ENCODE results near the gene ANKDD1B. TPM values are rescaled to one million over a fixed set of nuclear protein-coding genes. Genes with fewer than 3 reads are reported as not detected.

The ANKDD1B gene
- total RNA-seq, 1 experiment from 2014 or later = 0.84 TPM

- TF ChIP-seq EGR1 (IDR thresholded peaks at IDR 0.05; ENCODE audit: low read depth) (no peak), POLR2AphosphoS5 (IDR thresholded peaks at IDR 0.05; ENCODE audit: low read depth, low read length) (no peak), RAD21 (IDR thresholded peaks at IDR 0.05; ENCODE audit: low read depth) (no peak), CBX3 (IDR thresholded peaks at IDR 0.05; ENCODE audit: low read depth) (no peak), ZFX (IDR thresholded peaks at IDR 0.05) (no peak)
- no peaks in the 10 kb centered on the region for H3K36me3 ChIP-seq (ENCODE audit: control insufficient read depth in 1 of 2, insufficient read depth in 2 of 2, low read length in 2 of 2)
- H3K4me2 ChIP-seq (ENCODE audit: low read length) = peak overlapping the region; percentile 22; the same call in 1 of the 2 replicates
- no peak overlapping the region for H2AFZ ChIP-seq (ENCODE audit: low read depth, low read length, poor library complexity, severe bottlenecking)
- ChIA-PET RAD21 (ENCODE audit: low non-redundant PET in 1 of 2, low total read pairs in 2 of 2, uncharacterized antibody in 2 of 2, unreplicated experiment in 2 of 2) (no interaction called here), POLR2A (no interaction called here), CTCF (no interaction called here)
- no peak for ATAC-seq
- no peak for DNase-seq (ENCODE audit: low read depth, low spot score)
- no peak overlapping the region for H3K9ac ChIP-seq (ENCODE audit: low read length)
- no TSS peak for BruUV-seq (replicated peaks)
- no peaks in the 10 kb centered on the region for H3K9me2 ChIP-seq (ENCODE audit: insufficient read depth)
- no peaks in the 10 kb centered on the region for H3K27me3 ChIP-seq (ENCODE audit: insufficient read depth, low read length)
- H4K20me1 ChIP-seq (ENCODE audit: insufficient read depth) = no peaks in the 10 kb centered on the region
- H3K4me1 ChIP-seq (ENCODE audit: control insufficient read depth in 1 of 2, insufficient read depth in 2 of 2, low read length in 2 of 2) = peaks cover 0 to 13% of the 10 kb centered on the region in 2 experiments; a peak in 2 of 4 replicates
- H3K9me3 ChIP-seq (ENCODE audit: control insufficient read depth in 1 of 2, insufficient read depth in 1 of 2, low read depth in 1 of 2, low read length in 2 of 2) = no peaks in the 10 kb centered on the region
- H3K27ac ChIP-seq (ENCODE audit: low read depth, low read length) = no peak overlapping the region
- intact Hi-C loops (cut with micrococcal nuclease) = no loop called here
- H3K79me2 ChIP-seq (ENCODE audit: insufficient read depth, low read length) = no peaks in the 10 kb centered on the region
- no peak overlapping the region for H3K4me3 ChIP-seq (replicated peaks in 1 of 2; ENCODE audit: low read depth in 1 of 2, low read length in 2 of 2)
Observed at GRCh38 chr5:75639535-75640311, 28.5 kb downstream of the ANKDD1B start.

DNA sequence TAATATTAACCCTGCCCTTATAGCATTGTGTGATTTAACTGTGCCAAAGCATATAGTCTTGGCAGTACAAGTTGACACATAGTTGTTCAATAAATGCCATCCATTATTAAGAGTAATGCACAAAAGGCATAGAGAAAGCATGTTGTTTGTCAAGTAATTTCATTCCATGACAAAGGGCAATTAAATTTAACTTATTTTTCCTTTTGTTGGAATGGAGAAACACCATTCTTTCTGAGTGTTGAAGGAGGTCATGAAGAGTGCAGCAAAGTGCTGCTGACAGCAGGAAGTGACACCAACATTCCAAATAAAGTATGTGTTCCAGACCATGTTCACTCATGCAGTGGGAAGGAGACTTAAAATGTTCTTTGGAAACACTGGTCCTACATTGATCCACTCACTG lies 29.1 kb downstream of the ANKDD1B start:
- H3K9me2 ChIP-seq (ENCODE audit: insufficient read depth) = no peaks in the 10 kb centered on the region
- no peak overlapping the region for H3K4me3 ChIP-seq (replicated peaks in 1 of 2; ENCODE audit: low read depth in 1 of 2, low read length in 2 of 2)
- POLR2A ChIA-PET = no interaction called here
- ATAC-seq (peak; percentile 52; the same call in 1 of the 2 replicates), DNase-seq (ENCODE audit: low read depth, low spot score) (peak; percentile 4)
- no peaks in the 10 kb centered on the region for H3K79me2 ChIP-seq (ENCODE audit: insufficient read depth, low read length)
- no peak overlapping the region for H3K9ac ChIP-seq (ENCODE audit: low read length)
- intact Hi-C loops (cut with micrococcal nuclease) = no loop called here
- no peaks in the 10 kb centered on the region for H3K36me3 ChIP-seq (ENCODE audit: control insufficient read depth in 1 of 2, insufficient read depth in 2 of 2, low read length in 2 of 2)
- RAD21 ChIA-PET (ENCODE audit: low non-redundant PET in 1 of 2, low total read pairs in 2 of 2, uncharacterized antibody in 2 of 2, unreplicated experiment in 2 of 2) = no interaction called here
- peak overlapping the region; percentile 22; the same call in 1 of the 2 replicates for H3K4me2 ChIP-seq (ENCODE audit: low read length)
- CTCF ChIA-PET = no interaction called here
- BruUV-seq (replicated peaks) = no TSS peak
- H3K9me3 ChIP-seq (ENCODE audit: control insufficient read depth in 1 of 2, insufficient read depth in 1 of 2, low read depth in 1 of 2, low read length in 2 of 2) = no peaks in the 10 kb centered on the region
- H2AFZ ChIP-seq (ENCODE audit: low read depth, low read length, poor library complexity, severe bottlenecking) = no peak overlapping the region
- H3K27me3 ChIP-seq (ENCODE audit: insufficient read depth, low read length) = no peaks in the 10 kb centered on the region
- H3K27ac ChIP-seq (ENCODE audit: low read depth, low read length) = no peak overlapping the region
- H3K4me1 ChIP-seq (ENCODE audit: control insufficient read depth in 1 of 2, insufficient read depth in 2 of 2, low read length in 2 of 2) = peaks cover 0 to 13% of the 10 kb centered on the region in 2 experiments; a peak in 2 of 4 replicates
- no peaks in the 10 kb centered on the region for H4K20me1 ChIP-seq (ENCODE audit: insufficient read depth)
- TF ChIP-seq, protein P1, sequence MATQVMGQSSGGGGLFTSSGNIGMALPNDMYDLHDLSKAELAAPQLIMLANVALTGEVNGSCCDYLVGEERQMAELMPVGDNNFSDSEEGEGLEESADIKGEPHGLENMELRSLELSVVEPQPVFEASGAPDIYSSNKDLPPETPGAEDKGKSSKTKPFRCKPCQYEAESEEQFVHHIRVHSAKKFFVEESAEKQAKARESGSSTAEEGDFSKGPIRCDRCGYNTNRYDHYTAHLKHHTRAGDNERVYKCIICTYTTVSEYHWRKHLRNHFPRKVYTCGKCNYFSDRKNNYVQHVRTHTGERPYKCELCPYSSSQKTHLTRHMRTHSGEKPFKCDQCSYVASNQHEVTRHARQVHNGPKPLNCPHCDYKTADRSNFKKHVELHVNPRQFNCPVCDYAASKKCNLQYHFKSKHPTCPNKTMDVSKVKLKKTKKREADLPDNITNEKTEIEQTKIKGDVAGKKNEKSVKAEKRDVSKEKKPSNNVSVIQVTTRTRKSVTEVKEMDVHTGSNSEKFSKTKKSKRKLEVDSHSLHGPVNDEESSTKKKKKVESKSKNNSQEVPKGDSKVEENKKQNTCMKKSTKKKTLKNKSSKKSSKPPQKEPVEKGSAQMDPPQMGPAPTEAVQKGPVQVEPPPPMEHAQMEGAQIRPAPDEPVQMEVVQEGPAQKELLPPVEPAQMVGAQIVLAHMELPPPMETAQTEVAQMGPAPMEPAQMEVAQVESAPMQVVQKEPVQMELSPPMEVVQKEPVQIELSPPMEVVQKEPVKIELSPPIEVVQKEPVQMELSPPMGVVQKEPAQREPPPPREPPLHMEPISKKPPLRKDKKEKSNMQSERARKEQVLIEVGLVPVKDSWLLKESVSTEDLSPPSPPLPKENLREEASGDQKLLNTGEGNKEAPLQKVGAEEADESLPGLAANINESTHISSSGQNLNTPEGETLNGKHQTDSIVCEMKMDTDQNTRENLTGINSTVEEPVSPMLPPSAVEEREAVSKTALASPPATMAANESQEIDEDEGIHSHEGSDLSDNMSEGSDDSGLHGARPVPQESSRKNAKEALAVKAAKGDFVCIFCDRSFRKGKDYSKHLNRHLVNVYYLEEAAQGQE (IDR thresholded peaks at IDR 0.05; ENCODE audit: low read depth) = no peak
- no peak for TF ChIP-seq JUND (IDR thresholded peaks at IDR 0.05)
- TF ChIP-seq EZH2 (IDR thresholded peaks at IDR 0.05) = no peak
- TF ChIP-seq CBX3 (IDR thresholded peaks at IDR 0.05; ENCODE audit: low read depth) = no peak
- TF ChIP-seq EZH2phosphoT487 (IDR thresholded peaks at IDR 0.05; ENCODE audit: borderline replicate concordance) = no peak
- TF ChIP-seq POLR2A (IDR thresholded peaks at IDR 0.05; ENCODE audit: borderline replicate concordance, extremely low read depth, insufficient read depth, insufficient read length) = no peak
- no peak for TF ChIP-seq SIN3A (IDR thresholded peaks at IDR 0.05; ENCODE audit: low read depth)
- TF ChIP-seq, protein P2, sequence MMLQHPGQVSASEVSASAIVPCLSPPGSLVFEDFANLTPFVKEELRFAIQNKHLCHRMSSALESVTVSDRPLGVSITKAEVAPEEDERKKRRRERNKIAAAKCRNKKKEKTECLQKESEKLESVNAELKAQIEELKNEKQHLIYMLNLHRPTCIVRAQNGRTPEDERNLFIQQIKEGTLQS (IDR thresholded peaks at IDR 0.05) = no peak
- no peak for TF ChIP-seq CTCF (IDR thresholded peaks at IDR 0.05 in 2 of 3, conservative IDR thresholded peaks at IDR 0.05 in 1 of 3; ENCODE audit: borderline replicate concordance in 1 of 3, insufficient read depth in 1 of 3, low read depth in 2 of 3, low read length in 2 of 3)
- TF ChIP-seq FOSL1 (IDR thresholded peaks at IDR 0.05; ENCODE audit: low read depth) = 0 out of 2 replicates have a peak, but pooled peaks have one; percentile 11
- no peak for TF ChIP-seq RAD21 (IDR thresholded peaks at IDR 0.05; ENCODE audit: low read depth)
- no peak for TF ChIP-seq CEBPB (IDR thresholded peaks at IDR 0.05; ENCODE audit: low read depth)
- TF ChIP-seq ELF1 (IDR thresholded peaks at IDR 0.05; ENCODE audit: borderline replicate concordance, low read depth) = no peak
- TF ChIP-seq POLR2AphosphoS5 (IDR thresholded peaks at IDR 0.05; ENCODE audit: low read depth, low read length) = no peak

All from HCT116 (cell line).